ENCODE data around the gene TLR5. TPM values are rescaled to one million over a fixed set of nuclear protein-coding genes. Genes with fewer than 3 reads are reported as not detected.

TLR5 gene
- total RNA-seq, 4 donors from 2014 or later: 2.8 to 8.3 (median 6.1) TPM

- no peaks in the 10 kb centered on the region for H3K36me3 ChIP-seq
- DNase-seq (ENCODE audit: extremely low spot score): no peak
- intact Hi-C loops (cut with DNase I): loop anchor here (5.0 kb wide), 1 partner anchor 541 kb away; no protein-coding TSS in a partner anchor
- no peak overlapping the region for H3K4me3 ChIP-seq
- 69% methylated on average over 10 of the region's 10 CpGs for WGBS
- TF ChIP-seq CTCF (IDR thresholded peaks at IDR 0.05) (no peak), POLR2AphosphoS5 (IDR thresholded peaks at IDR 0.05) (no peak)
- H3K4me1 ChIP-seq: peaks cover 21 to 63% (median 50%) of the 10 kb centered on the region in 4 donors
- no peaks in the 10 kb centered on the region for H3K27me3 ChIP-seq
- H3K27ac ChIP-seq (replicated peaks in 1 of 4): peak overlapping the region; percentile 0 to 53 (median 25)
- no peaks in the 10 kb centered on the region for H3K9me3 ChIP-seq
Measured at GRCh38 chr1:223140611-223141405, 2.2 kb downstream of the TLR5 start.

- Histone ChIP-seq H3K4me1 (peaks cover 24 to 70% (median 58%) of the 10 kb centered on the region in 4 donors), H3K27ac (replicated peaks in 1 of 4) (peak overlapping the region; percentile 42 to 58 (median 48)), H3K9me3 (no peaks in the 10 kb centered on the region), H3K27me3 (no peaks in the 10 kb centered on the region), H3K4me3 (no peak overlapping the region), H3K36me3 (no peaks in the 10 kb centered on the region)
- intact Hi-C loops (cut with DNase I): loop anchor here (5.0 to 10.0 kb wide), 2 partner anchors 95 to 227 kb away; partner anchors contain the start of gene SUSD4
- no peak for DNase-seq (ENCODE audit: extremely low spot score)
- TF ChIP-seq POLR2AphosphoS5 (IDR thresholded peaks at IDR 0.05): peak in 1 of 2 donors; percentile 64
- peak in 1 of 3 experiments; percentile 7 for TF ChIP-seq CTCF (IDR thresholded peaks at IDR 0.05)
- TF ChIP-seq POLR2A (IDR thresholded peaks at IDR 0.05; ENCODE audit: low read depth): no peak
- WGBS: 88% methylated on average over 2 of the region's 2 CpGs
Measured at GRCh38 chr1:223137455-223138085, 5.5 kb downstream of the TLR5 start.

GRCh38 chr1:223136086-223136485, 7.0 kb downstream of the TLR5 start:
- peaks cover 20 to 56% (median 50%) of the 10 kb centered on the region in 4 donors for H3K4me1 ChIP-seq
- intact Hi-C loops (cut with DNase I): loop anchor here (5.0 to 10.0 kb wide), 2 partner anchors 96 to 229 kb away; partner anchors contain the start of gene SUSD4

GRCh38 chr1:223135176-223135942, 7.7 kb downstream of the TLR5 start:
- H3K4me3 ChIP-seq: peak overlapping the region in 1 of 4 donors; percentile 7
- TF ChIP-seq POLR2AphosphoS5 (IDR thresholded peaks at IDR 0.05) (no peak), POLR2A (IDR thresholded peaks at IDR 0.05; ENCODE audit: low read depth) (no peak), CTCF (IDR thresholded peaks at IDR 0.05) (no peak), EP300 (IDR thresholded peaks at IDR 0.05) (no peak)
- peaks cover 20 to 51% (median 49%) of the 10 kb centered on the region in 4 donors for H3K4me1 ChIP-seq
- H3K27ac ChIP-seq (replicated peaks in 1 of 4): peak overlapping the region; percentile 56 to 80 (median 58)
- WGBS: 28% methylated on average over 6 of the region's 8 CpGs
- no peak for DNase-seq (ENCODE audit: extremely low spot score)
- H3K9me3 ChIP-seq: no peaks in the 10 kb centered on the region
- intact Hi-C loops (cut with DNase I): loop anchor here (5.0 to 10.0 kb wide), 2 partner anchors 97 to 229 kb away; partner anchors contain the start of gene SUSD4
- no peaks in the 10 kb centered on the region for H3K27me3 ChIP-seq
- H3K36me3 ChIP-seq: no peaks in the 10 kb centered on the region

More at GRCh38 chr1:223136086-223136485, 7.0 kb downstream of the TLR5 start:
- TF ChIP-seq POLR2A (IDR thresholded peaks at IDR 0.05; ENCODE audit: low read depth) (no peak), EP300 (IDR thresholded peaks at IDR 0.05) (no peak), CTCF (IDR thresholded peaks at IDR 0.05) (no peak), POLR2AphosphoS5 (IDR thresholded peaks at IDR 0.05) (no peak)
- Histone ChIP-seq H3K36me3 (no peaks in the 10 kb centered on the region), H3K9me3 (no peaks in the 10 kb centered on the region), H3K27ac (replicated peaks in 1 of 4) (peak overlapping the region; percentile 56 to 80 (median 58)), H3K27me3 (no peaks in the 10 kb centered on the region), H3K4me3 (no peak overlapping the region)
- WGBS: 66% methylated on average over 2 of the region's 2 CpGs
- DNase-seq (ENCODE audit: extremely low spot score): no peak
